ENCODE measurements around the gene YWHAH. TPM values are rescaled to one million over a fixed set of nuclear protein-coding genes. Genes with fewer than 3 reads are reported as not detected.

Gene YWHAH
- total and polyA plus RNA-seq, 2 of the 4 experiments (the other 2 are of a cell fraction) = 147 to 173 TPM

DNA sequence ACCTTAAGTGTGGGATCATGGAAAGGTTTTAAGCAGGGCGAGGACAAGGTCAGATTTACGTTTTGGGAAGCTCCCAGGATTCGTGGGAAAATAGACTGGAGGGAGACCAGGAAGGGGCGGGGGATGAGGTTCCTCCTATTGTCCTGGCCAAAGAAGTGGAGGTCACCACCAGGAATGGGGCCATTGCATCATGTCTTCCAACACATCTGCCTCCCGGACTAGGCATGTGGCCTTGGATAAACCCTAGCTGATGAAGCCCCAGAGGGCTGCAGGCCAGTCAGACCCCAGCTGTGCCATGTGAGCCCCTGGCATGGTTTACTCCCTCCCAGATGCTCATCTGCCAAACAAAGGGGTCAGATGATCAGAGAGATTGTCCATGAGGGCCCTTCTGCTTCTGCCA, 11.5 kb upstream of the YWHAH start:
- no CpG with 5 or more reads among the region's 5 CpGs for WGBS, 2 experiments (ENCODE audit: extremely low coverage in 2 of 2, insufficient read length in 1 of 2)
- no peak overlapping the region for H4K5ac ChIP-seq (ENCODE audit: low read depth, low read length)
- H3K4ac ChIP-seq (ENCODE audit: low read depth, low read length) = no peak overlapping the region
- no peak overlapping the region for H3K14ac ChIP-seq (replicated peaks; ENCODE audit: low read depth, low read length)
- H3K36me3 ChIP-seq (ENCODE audit: control insufficient read depth, insufficient read depth, low read length) = no peaks in the 10 kb centered on the region
- no peak overlapping the region for H2BK5ac ChIP-seq (ENCODE audit: low read depth, low read length, poor library complexity, severe bottlenecking)
- H3K23ac ChIP-seq (ENCODE audit: low read depth, low read length) = no peak overlapping the region
- H4K91ac ChIP-seq (ENCODE audit: insufficient read depth, low read depth, low read length) = no peak overlapping the region
- no peak overlapping the region for H3K56ac ChIP-seq (ENCODE audit: extremely low read depth, insufficient read depth, low read length)
- intact Hi-C loops (cut with micrococcal nuclease) = no loop called here
- no peaks in the 10 kb centered on the region for H3K9me3 ChIP-seq (ENCODE audit: control insufficient read depth, insufficient read depth, low read length)
- H3K4me3 ChIP-seq (ENCODE audit: insufficient read depth, low read depth, low read length) = no peak overlapping the region
- H2BK20ac ChIP-seq (ENCODE audit: low read depth, low read length) = no peak overlapping the region
- H3K9me1 ChIP-seq (ENCODE audit: insufficient read depth, low read length) = 0 out of 2 replicates have a peak, but pooled peaks cover 2% of the 10 kb centered on the region
- POLR2A ChIA-PET (ENCODE audit: unreplicated experiment) = no interaction called here
- H2AK5ac ChIP-seq (ENCODE audit: low read depth, low read length) = no peak overlapping the region
- dilution Hi-C loops (cut with HindIII; ENCODE audit: low sequenced_read_pairs, unreplicated experiment) = no loop called here
- no peaks in the 10 kb centered on the region for H3K4me1 ChIP-seq (ENCODE audit: control insufficient read depth, insufficient read depth, low read length)
- H3K18ac ChIP-seq (ENCODE audit: low read depth, low read length) = no peak overlapping the region
- CTCF ChIA-PET = no interaction called here
- no peak overlapping the region for H2AFZ ChIP-seq (replicated peaks; ENCODE audit: low read length, poor library complexity)
- H3K9ac ChIP-seq (ENCODE audit: low read depth, low read length) = no peak overlapping the region
- DNase-seq (no peak), ATAC-seq (ENCODE audit: low read depth) (no peak)
- no peak overlapping the region for H2AK9ac ChIP-seq (replicated peaks; ENCODE audit: low read depth, low read length, poor library complexity)
- H3K79me1 ChIP-seq (ENCODE audit: low read depth in 1 of 2, low read length in 2 of 2) = no peaks in the 10 kb centered on the region
- H3K27me3 ChIP-seq (ENCODE audit: control insufficient read depth, insufficient read depth, low read length) = peaks cover 16% of the 10 kb centered on the region
- H4K20me1 ChIP-seq (ENCODE audit: insufficient read depth, low read length) = no peaks in the 10 kb centered on the region
- H2BK15ac ChIP-seq (ENCODE audit: low read depth, low read length) = no peak overlapping the region
- no peak overlapping the region for H4K8ac ChIP-seq (ENCODE audit: low read depth in 2 of 2, low read length in 2 of 2)
- in situ Hi-C loops (cut with MboI; ENCODE audit: low sequenced_read_pairs) = no loop called here
- BruUV-seq (replicated peaks) = no TSS peak
- TF ChIP-seq MXI1 (IDR thresholded peaks at IDR 0.05; ENCODE audit: borderline replicate concordance, low read depth, low read length) (no peak), POLR2A (IDR thresholded peaks at IDR 0.05; ENCODE audit: low read depth, low read length) (no peak), NFE2L2 (IDR thresholded peaks at IDR 0.05; ENCODE audit: low read depth, low read length) (no peak), RFX5 (IDR thresholded peaks at IDR 0.05; ENCODE audit: low read depth, low read length) (no peak), FOS (IDR thresholded peaks at IDR 0.05; ENCODE audit: low read depth, low read length) (no peak), SMC3 (IDR thresholded peaks at IDR 0.05; ENCODE audit: low read depth, low read length) (no peak), MAZ (IDR thresholded peaks at IDR 0.05; ENCODE audit: borderline replicate concordance, low read depth, low read length) (no peak), CHD1 (IDR thresholded peaks at IDR 0.05; ENCODE audit: low read depth, low read length) (no peak), MAFK (IDR thresholded peaks at IDR 0.05; ENCODE audit: low read depth, low read length) (no peak), CEBPB (IDR thresholded peaks at IDR 0.05; ENCODE audit: low read depth, low read length) (no peak), RCOR1 (IDR thresholded peaks at IDR 0.05; ENCODE audit: insufficient replicate concordance, low read length) (no peak)
- TF ChIP-seq, protein P1, sequence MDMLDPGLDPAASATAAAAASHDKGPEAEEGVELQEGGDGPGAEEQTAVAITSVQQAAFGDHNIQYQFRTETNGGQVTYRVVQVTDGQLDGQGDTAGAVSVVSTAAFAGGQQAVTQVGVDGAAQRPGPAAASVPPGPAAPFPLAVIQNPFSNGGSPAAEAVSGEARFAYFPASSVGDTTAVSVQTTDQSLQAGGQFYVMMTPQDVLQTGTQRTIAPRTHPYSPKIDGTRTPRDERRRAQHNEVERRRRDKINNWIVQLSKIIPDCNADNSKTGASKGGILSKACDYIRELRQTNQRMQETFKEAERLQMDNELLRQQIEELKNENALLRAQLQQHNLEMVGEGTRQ (IDR thresholded peaks at IDR 0.05; ENCODE audit: low read depth, low read length) = no peak
- TF ChIP-seq, protein P2, sequence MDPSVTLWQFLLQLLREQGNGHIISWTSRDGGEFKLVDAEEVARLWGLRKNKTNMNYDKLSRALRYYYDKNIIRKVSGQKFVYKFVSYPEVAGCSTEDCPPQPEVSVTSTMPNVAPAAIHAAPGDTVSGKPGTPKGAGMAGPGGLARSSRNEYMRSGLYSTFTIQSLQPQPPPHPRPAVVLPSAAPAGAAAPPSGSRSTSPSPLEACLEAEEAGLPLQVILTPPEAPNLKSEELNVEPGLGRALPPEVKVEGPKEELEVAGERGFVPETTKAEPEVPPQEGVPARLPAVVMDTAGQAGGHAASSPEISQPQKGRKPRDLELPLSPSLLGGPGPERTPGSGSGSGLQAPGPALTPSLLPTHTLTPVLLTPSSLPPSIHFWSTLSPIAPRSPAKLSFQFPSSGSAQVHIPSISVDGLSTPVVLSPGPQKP (IDR thresholded peaks at IDR 0.05; ENCODE audit: borderline replicate concordance, low read depth, low read length) = no peak
- TF ChIP-seq, protein P3, sequence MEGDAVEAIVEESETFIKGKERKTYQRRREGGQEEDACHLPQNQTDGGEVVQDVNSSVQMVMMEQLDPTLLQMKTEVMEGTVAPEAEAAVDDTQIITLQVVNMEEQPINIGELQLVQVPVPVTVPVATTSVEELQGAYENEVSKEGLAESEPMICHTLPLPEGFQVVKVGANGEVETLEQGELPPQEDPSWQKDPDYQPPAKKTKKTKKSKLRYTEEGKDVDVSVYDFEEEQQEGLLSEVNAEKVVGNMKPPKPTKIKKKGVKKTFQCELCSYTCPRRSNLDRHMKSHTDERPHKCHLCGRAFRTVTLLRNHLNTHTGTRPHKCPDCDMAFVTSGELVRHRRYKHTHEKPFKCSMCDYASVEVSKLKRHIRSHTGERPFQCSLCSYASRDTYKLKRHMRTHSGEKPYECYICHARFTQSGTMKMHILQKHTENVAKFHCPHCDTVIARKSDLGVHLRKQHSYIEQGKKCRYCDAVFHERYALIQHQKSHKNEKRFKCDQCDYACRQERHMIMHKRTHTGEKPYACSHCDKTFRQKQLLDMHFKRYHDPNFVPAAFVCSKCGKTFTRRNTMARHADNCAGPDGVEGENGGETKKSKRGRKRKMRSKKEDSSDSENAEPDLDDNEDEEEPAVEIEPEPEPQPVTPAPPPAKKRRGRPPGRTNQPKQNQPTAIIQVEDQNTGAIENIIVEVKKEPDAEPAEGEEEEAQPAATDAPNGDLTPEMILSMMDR (conservative IDR thresholded peaks at IDR 0.05; ENCODE audit: low read depth, low read length) = no peak
- H2BK120ac ChIP-seq (ENCODE audit: low read depth, low read length) = no peak overlapping the region
- no peak overlapping the region for H3K4me2 ChIP-seq (ENCODE audit: low read depth, low read length)
- no peak overlapping the region for H3K27ac ChIP-seq (ENCODE audit: insufficient read depth, low read length)
